Sigmoid colon (tissue), 7 donors: ENCODE results near the gene CCNQ. TPM values are rescaled to one million over a fixed set of nuclear protein-coding genes. Genes with fewer than 3 reads are reported as not detected.
"Not testable (repeated sequence)": the region's sequence is repeated elsewhere in the genome, so short reads cannot be mapped to it uniquely, and the experiment has no call there.

Experiments used
- DNase-seq: peaks from one replicate; pipeline ENCODE4 v3.0.0-alpha.2; 2019
- H3K27ac ChIP-seq, 4 donors: fragments of 200-600 bp; sonication (generic); one replicate each; pipeline ENCODE4 v1.5.1; 2016 to 2019; ENCODE audit warnings: mild to moderate bottlenecking in 1 of 4
- H3K27me3 ChIP-seq, 3 donors: fragments of 200-600 bp; sonication (generic); one replicate each; pipeline ENCODE4 v1.5.1; 2019; ENCODE audit warnings: mild to moderate bottlenecking in 1 of 3
- H3K36me3 ChIP-seq, 4 donors: fragments of 200-600 bp; sonication (generic); one replicate each; pipeline ENCODE4 v1.5.1; 2016 to 2019
- H3K4me1 ChIP-seq, 4 donors: fragments of 200-600 bp; sonication (generic); one replicate each; pipeline ENCODE4 v1.5.1; 2017 to 2019
- H3K4me3 ChIP-seq, 4 donors: fragments of 200-600 bp; sonication (generic); one replicate each; pipeline ENCODE4 v1.5.1; 2017 to 2019; ENCODE audit warnings: mild to moderate bottlenecking in 2 of 4, moderate library complexity in 1 of 4
- H3K9me3 ChIP-seq, 4 donors: fragments of 200-600 bp in 3 of 4; sonication (generic) in 3 of 4; one replicate each; pipeline versions ENCODE4 v1.5.1 to v1.6.1; 2013 to 2019
- EP300 ChIP-seq, 4 donors: sonication (generic); formaldehyde crosslinking; IDR thresholded peaks; one replicate each; pipeline ENCODE4 v1.6.1; 2017; ENCODE audit warnings: antibody characterized with exemption in 4 of 4
- POLR2A ChIP-seq, 2 donors: fragments of 450-650 bp; IDR thresholded peaks; one replicate each; pipeline ENCODE4 v1.6.1; 2016; ENCODE audit warnings: antibody characterized with exemption in 2 of 2, mild to moderate bottlenecking in 2 of 2, moderate library complexity in 2 of 2
- POLR2AphosphoS5 ChIP-seq, 4 donors: sonication (generic); formaldehyde crosslinking; IDR thresholded peaks; one replicate each; pipeline ENCODE4 v1.6.1; 2017; ENCODE audit warnings: antibody characterized with exemption in 4 of 4
- WGBS, 2 donors: extraction: QIAGEN DNeasy Blood & Tissue Kit; methylation state at CpG; one replicate each; pipeline ENCODE4 v1.1.7; 2013; 5-methylcytosine and 5-hydroxymethylcytosine counted together
- intact Hi-C: fragments of 100-400 bp; cut with DNase I; formaldehyde crosslinking; loops from one replicate; pipeline ENCODE4 v1.15.1; 2023
- polyA plus RNA-seq, 3 donors: library from polyadenylated mRNA; stranded (reverse); fragments of 200-250 nt; gene quantifications; one replicate each; pipeline ENCODE4 v1.2.3, GENCODE V29; 2013
- total RNA-seq, 4 donors: library from RNA; depleted of rRNA; stranded (reverse); fragments of >200 nt; gene quantifications; one replicate each; pipeline ENCODE4 v1.1.0, GENCODE V29; 2016
- TF ChIP-seq, protein P1 (sequence below), 4 experiments: fragments of 450-650 bp in 3 of 4; fragments of 200-600 bp in 1 of 4; IDR thresholded peaks; one replicate each; pipeline ENCODE4 v1.5.1; 2016 to 2019; ENCODE audit warnings: antibody characterized with exemption in 4 of 4, mild to moderate bottlenecking in 3 of 4, moderate library complexity in 2 of 4
- donor health status: healthy with polysubstance abuse.
- donor health status: Bipolar disorder and iron deficiency.
- donor health status: healthy.

Gene CCNQ
- total and polyA plus RNA-seq, 7 donors: 31.8 to 49.0 (median 37.9) TPM

DNA sequence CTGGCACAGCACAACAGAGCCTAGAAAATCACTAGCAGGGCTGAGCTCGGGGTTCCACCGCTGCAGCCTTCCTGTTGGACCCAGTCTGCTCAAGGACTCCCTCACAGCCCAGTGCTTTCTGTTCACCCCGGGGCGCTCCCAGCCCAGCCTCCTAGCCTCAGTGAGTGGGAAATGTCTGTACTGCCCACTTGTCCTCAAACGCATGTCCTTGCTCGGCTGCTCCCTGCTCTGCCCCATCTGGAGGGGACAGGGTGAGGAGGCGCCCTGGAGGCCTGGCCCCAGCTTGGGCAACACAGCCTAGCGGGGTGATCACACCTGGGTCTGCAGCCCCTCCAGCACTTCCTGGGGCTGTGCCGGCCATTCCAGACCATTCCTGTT, 11.9 kb upstream of the CCNQ start:
- TF ChIP-seq EP300 (IDR thresholded peaks at IDR 0.05): no peak
- DNase-seq: no peak
- peaks cover 0 to 3% (median 0%) of the 10 kb centered on the region in 3 donors for H3K27me3 ChIP-seq
- no peaks in the 10 kb centered on the region for H3K9me3 ChIP-seq
- H3K27ac ChIP-seq: no peak overlapping the region
- no peaks in the 10 kb centered on the region for H3K36me3 ChIP-seq
- H3K4me1 ChIP-seq: peaks cover 0 to 13% (median 2%) of the 10 kb centered on the region in 4 donors
- 77 to 84% methylated on average over 9 of the region's 9 CpGs for WGBS, 2 donors
- H3K4me3 ChIP-seq: peak overlapping the region in 2 of 4 donors; percentile 49 to 53
- intact Hi-C loops: loop anchor here (1.0 to 5.0 kb wide), 2 partner anchors 57 to 96 kb away; no protein-coding TSS in a partner anchor

DNA sequence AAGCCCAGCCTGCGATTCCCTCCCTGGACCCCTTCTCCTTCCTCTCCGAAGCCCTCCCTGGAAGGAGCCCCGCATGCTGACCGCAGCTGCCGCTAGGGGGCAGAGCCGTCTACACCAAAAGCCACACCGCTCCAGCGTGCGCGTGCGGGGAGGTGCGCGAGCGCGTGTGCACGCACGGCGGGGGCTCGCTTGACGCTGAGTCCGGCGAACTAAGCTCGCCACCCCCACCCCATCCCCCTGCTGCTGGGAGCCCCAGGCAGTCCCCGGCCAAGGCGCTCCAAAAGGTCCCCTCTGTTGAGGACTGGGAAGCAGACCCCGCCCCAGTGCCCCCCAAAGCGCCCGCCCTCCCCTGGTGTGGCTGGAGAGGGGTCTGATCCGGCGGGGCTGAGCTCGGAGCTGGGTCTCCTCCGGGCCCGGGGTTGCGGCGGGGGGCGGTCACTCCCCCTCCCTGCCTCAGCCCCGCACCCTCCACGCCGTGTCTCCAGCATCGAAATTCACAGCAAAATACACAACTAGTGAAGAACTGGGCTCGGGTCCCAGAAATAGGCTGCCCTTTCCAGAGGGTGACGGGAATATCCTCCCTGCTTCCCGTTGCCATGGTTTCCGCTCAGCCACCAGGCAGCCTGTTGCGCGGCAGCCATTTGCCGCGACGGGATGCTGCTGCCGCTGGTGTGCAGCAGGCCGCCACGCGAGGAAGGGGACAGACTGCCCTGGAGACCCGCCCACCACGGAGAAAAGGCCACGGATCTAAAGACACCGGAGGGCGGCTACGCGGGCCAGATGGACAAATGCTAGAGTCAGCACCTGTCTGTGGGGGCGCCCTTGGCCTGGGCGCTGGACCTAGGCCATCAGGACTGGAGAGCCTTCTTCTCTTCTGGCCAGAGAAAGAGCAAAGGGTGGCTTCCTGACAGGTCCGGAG, 11.2 kb upstream of the CCNQ start:
- Histone ChIP-seq H3K9me3 (no peaks in the 10 kb centered on the region), H3K4me1 (peaks cover 0 to 13% (median 2%) of the 10 kb centered on the region in 4 donors), H3K36me3 (no peaks in the 10 kb centered on the region), H3K27me3 (peaks cover 0 to 3% (median 0%) of the 10 kb centered on the region in 3 donors), H3K4me3 (peak overlapping the region; percentile 23 to 53 (median 45)), H3K27ac (peak overlapping the region in 2 of 4 donors; percentile 19 to 41)
- TF ChIP-seq, protein P1, sequence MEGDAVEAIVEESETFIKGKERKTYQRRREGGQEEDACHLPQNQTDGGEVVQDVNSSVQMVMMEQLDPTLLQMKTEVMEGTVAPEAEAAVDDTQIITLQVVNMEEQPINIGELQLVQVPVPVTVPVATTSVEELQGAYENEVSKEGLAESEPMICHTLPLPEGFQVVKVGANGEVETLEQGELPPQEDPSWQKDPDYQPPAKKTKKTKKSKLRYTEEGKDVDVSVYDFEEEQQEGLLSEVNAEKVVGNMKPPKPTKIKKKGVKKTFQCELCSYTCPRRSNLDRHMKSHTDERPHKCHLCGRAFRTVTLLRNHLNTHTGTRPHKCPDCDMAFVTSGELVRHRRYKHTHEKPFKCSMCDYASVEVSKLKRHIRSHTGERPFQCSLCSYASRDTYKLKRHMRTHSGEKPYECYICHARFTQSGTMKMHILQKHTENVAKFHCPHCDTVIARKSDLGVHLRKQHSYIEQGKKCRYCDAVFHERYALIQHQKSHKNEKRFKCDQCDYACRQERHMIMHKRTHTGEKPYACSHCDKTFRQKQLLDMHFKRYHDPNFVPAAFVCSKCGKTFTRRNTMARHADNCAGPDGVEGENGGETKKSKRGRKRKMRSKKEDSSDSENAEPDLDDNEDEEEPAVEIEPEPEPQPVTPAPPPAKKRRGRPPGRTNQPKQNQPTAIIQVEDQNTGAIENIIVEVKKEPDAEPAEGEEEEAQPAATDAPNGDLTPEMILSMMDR (IDR thresholded peaks at IDR 0.05): peak; percentile 42 to 71 (median 56)
- no peak for TF ChIP-seq EP300 (IDR thresholded peaks at IDR 0.05)
- 6 to 8% methylated on average over 62 to 63 of the region's 63 CpGs for WGBS, 2 donors
- intact Hi-C loops: loop anchor here (1.0 to 5.0 kb wide), 2 partner anchors 58 to 97 kb away; no protein-coding TSS in a partner anchor
- peak; percentile 84 for DNase-seq

DNA sequence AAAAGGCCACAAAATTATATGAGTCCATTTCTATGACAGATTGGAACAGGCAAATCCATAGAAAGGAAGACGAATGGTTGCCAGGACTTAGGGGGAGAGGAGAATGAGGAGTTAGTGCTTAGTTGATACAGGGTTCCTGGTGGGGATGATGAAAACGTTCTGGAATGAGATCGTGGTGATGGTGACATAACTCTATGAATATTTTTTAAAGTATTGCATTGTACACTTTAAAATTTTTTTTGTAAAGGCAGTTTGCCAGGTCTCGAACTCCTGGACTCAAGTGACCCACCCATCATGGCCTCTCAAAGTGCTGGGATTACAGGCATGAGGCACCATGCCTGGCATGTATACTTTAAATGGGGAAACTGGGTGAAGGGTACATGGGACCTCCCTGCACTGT, 9.9 kb upstream of the CCNQ start:
- H3K36me3 ChIP-seq: no peaks in the 10 kb centered on the region
- intact Hi-C loops: no loop called here
- DNase-seq: no peak
- TF ChIP-seq POLR2A (IDR thresholded peaks at IDR 0.05): no peak
- TF ChIP-seq, protein P1 (IDR thresholded peaks at IDR 0.05): no peak
- TF ChIP-seq EP300 (IDR thresholded peaks at IDR 0.05): no peak
- no peak for TF ChIP-seq POLR2AphosphoS5 (IDR thresholded peaks at IDR 0.05)
- no peaks in the 10 kb centered on the region for H3K9me3 ChIP-seq
- no peak overlapping the region for H3K4me3 ChIP-seq
- WGBS, 2 donors: 66 to 85% methylated on average over 4 of the region's 4 CpGs
- H3K4me1 ChIP-seq: peaks cover 0 to 13% (median 2%) of the 10 kb centered on the region in 4 donors
- H3K27ac ChIP-seq: no peak overlapping the region
- peaks cover 0 to 3% (median 0%) of the 10 kb centered on the region in 3 donors for H3K27me3 ChIP-seq

DNA sequence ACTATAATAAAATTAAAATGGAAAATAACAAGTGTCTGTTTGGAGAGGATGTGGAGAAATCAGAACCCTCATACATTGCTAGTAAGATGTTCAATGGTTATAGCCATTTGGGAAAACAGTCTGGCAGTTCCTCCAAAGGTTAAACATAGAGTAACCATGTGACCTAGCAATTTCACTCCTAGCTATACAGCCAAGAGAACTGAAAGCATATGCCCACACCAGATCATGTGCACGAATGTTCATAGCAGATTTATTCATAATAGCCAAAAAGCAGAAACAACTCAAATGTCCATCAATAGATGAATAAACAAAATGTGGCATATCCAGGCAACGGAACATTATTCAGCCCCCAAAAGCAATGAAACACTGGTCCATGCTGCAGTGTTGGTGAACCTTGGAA, 9.4 kb upstream of the CCNQ start:
- Histone ChIP-seq H3K27ac (no peak overlapping the region), H3K9me3 (no peaks in the 10 kb centered on the region), H3K27me3 (peaks cover 0 to 3% (median 0%) of the 10 kb centered on the region in 3 donors), H3K4me3 (no peak overlapping the region), H3K4me1 (peaks cover 0 to 13% (median 2%) of the 10 kb centered on the region in 4 donors), H3K36me3 (no peaks in the 10 kb centered on the region)
- TF ChIP-seq POLR2AphosphoS5 (IDR thresholded peaks at IDR 0.05) (no peak), EP300 (IDR thresholded peaks at IDR 0.05) (no peak), POLR2A (IDR thresholded peaks at IDR 0.05) (no peak)
- TF ChIP-seq, protein P1 (IDR thresholded peaks at IDR 0.05): no peak
- 46 to 58% methylated on average over 2 of the region's 2 CpGs for WGBS, 2 donors
- no peak for DNase-seq
- intact Hi-C loops: no loop called here

DNA sequence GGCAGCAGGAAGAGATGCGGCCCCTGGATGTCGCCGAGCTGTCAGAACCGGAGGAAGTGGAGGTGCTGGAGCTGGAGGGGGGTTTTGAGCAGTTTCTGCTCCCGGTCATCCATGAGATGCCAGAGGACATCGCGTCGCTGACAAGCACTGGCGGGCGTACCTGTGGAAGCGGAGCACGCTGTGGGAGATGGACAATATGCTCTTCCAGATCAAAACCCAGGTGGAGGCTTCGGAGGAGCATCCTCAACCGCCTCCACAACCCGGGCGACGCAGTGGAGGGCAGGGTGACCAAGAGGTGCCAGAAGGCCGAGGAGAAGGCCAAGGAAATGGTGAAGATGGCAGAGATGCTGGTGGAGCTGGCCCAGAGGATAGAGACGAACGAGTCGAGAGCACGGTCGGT, 7.6 kb upstream of the CCNQ start:
- peak; percentile 9 for DNase-seq

DNA sequence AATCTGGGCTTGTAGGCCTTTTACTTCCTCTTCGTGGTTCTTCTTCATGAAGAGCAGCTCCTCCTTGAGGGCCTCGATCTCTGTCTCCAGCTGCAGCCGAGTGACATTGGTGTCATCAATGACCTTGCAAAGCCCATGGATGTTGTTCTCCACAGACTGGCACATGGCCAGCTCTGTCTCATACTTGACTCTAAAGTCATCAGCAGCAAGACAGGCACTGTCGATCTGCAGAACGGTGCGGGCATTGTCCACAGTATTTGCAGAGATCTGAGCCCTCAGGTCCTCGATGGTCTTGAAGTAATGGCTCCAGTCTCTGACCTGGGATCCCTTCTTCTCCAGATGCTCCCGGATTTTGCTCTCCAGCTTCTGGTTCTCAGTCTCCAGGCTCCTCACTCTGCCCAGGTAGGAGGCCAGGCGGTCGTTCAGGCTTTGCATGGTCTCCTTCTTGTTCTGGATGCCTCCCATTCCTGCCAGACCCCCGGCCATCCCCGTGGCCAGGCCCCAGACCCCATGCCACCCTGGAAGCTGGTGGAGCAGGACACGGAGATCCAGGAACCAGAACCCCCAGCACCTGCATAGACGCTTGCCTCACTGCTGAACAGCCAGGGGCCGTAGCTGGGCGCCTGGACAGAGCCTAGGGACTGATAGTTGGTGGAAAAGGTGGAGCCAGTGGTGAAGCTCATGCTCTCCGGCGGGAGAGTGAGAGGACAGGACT, 5.9 kb upstream of the CCNQ start:
- not testable (repeated sequence) for H3K27ac ChIP-seq, H3K27me3 ChIP-seq, H3K4me3 ChIP-seq, H3K9me3 ChIP-seq, H3K36me3 ChIP-seq, DNase-seq
- intact Hi-C loops: loop anchor here (5.0 kb wide), 1 partner anchor 48 kb away; no protein-coding TSS in a partner anchor
- 88 to 93% methylated on average over 18 of the region's 18 CpGs for WGBS, 2 donors
- peaks cover 0 to 16% (median 11%) of the 10 kb centered on the region in 4 donors for H3K4me1 ChIP-seq

More for the DNA sequence above, 7.6 kb upstream of the CCNQ start:
- Histone ChIP-seq H3K4me1 (peaks cover 0 to 13% (median 2%) of the 10 kb centered on the region in 4 donors), H3K9me3 (no peaks in the 10 kb centered on the region), H3K4me3 (no peak overlapping the region), H3K27me3 (peaks cover 0 to 3% (median 0%) of the 10 kb centered on the region in 3 donors), H3K36me3 (no peaks in the 10 kb centered on the region), H3K27ac (no peak overlapping the region)
- TF ChIP-seq POLR2A (IDR thresholded peaks at IDR 0.05) (no peak), EP300 (IDR thresholded peaks at IDR 0.05) (no peak), POLR2AphosphoS5 (IDR thresholded peaks at IDR 0.05) (no peak)
- TF ChIP-seq, protein P1 (IDR thresholded peaks at IDR 0.05): no peak
- intact Hi-C loops: no loop called here
- WGBS, 2 donors: 89 to 90% methylated on average over 23 of the region's 23 CpGs
